B cell (primary cell): Measurements from ENCODE around the gene IRF1. TPM values are rescaled to one million over a fixed set of nuclear protein-coding genes. Genes with fewer than 3 reads are reported as not detected.

Experiments
- ATAC-seq: fragments of 200-7000 bp; cut with Tn5 transposase; one replicate; pipeline ENCODE4 v1.10.0; 2021; ENCODE audit warnings: low read depth, mild to moderate bottlenecking, moderate number of reproducible peaks, moderate library complexity
- CTCF ChIA-PET: fragments of 350-600 bp; sonication (Branson Sonifier 250); formaldehyde crosslinking; loops from one replicate; lab custom pipeline; 2021; ENCODE audit warnings: antibody characterized with exemption, inconsistent platforms; lab: Charles Lee
- POLR2A ChIA-PET: fragments of 350-600 bp; sonication (Branson Sonifier 250); formaldehyde crosslinking; loops from one replicate; lab custom pipeline; 2021; ENCODE audit warnings: antibody characterized with exemption; lab: Charles Lee
- DNase-seq: peaks from one replicate; pipeline ENCODE4 v3.0.0; 2013
- H2AFZ ChIP-seq: 2 replicates; pipeline ENCODE4 v1.6.1; 2012; ENCODE audit warnings: mild to moderate bottlenecking, low read depth, low read length; ENCODE audit not compliant: insufficient read depth, poor library complexity, severe bottlenecking
- H3K27ac ChIP-seq, 2 donors: 1 replicate in 1 of 2; 2 replicates in 1 of 2; pipeline ENCODE4 v1.5.1; 2012 to 2013; ENCODE audit warnings: low read length in 2 of 2, mild to moderate bottlenecking in 2 of 2, moderate library complexity in 1 of 2
- H3K27me3 ChIP-seq, 4 experiments: fragments of 200-600 bp in 1 of 4; sonication (generic) in 1 of 4; replicated peaks in 1 of 4; 1 replicate in 2 of 4; 2 replicates in 2 of 4; pipeline versions ENCODE4 v1.6.1 to v1.7.0; 2013 to 2016; ENCODE audit warnings: low read length in 3 of 4, mild to moderate bottlenecking in 2 of 4, mixed read lengths in 1 of 4, moderate library complexity in 1 of 4; ENCODE audit not compliant: insufficient read depth in 4 of 4, control insufficient read depth in 3 of 4; ENCODE audit errors: control extremely low read depth in 1 of 4
- H3K36me3 ChIP-seq, 2 experiments: replicated peaks in 1 of 2; 1 replicate in 1 of 2; 2 replicates in 1 of 2; pipeline versions ENCODE4 v1.6.1 to v1.7.1; 2013; ENCODE audit warnings: low read length in 1 of 2; ENCODE audit not compliant: insufficient read depth in 2 of 2, control insufficient read depth in 1 of 2; ENCODE audit errors: control extremely low read depth in 1 of 2, extremely low read depth in 1 of 2
- H3K4me1 ChIP-seq, 2 donors: fragments of 200-600 bp in 1 of 2; sonication (generic) in 1 of 2; 1 replicate in 1 of 2; 2 replicates in 1 of 2; pipeline versions ENCODE4 v1.5.1 to v1.6.1; 2013 to 2017; ENCODE audit warnings: low read length in 2 of 2; ENCODE audit not compliant: control insufficient read depth in 2 of 2, insufficient read depth in 2 of 2
- H3K4me2 ChIP-seq: replicated peaks from 2 replicates; pipeline ENCODE3; 2012; ENCODE audit warnings: mild to moderate bottlenecking, low read depth, low read length; ENCODE audit not compliant: poor library complexity, severe bottlenecking
- H3K4me3 ChIP-seq, 5 experiments: fragments of 200-600 bp in 1 of 5; sonication (generic) in 1 of 5; 1 replicate in 3 of 5; 2 replicates in 2 of 5; pipeline versions ENCODE4 v1.5.1 to v1.7.0; 2011 to 2016; ENCODE audit warnings: low read length in 4 of 5, mild to moderate bottlenecking in 4 of 5, low read depth in 2 of 5, control low read depth in 1 of 5, moderate library complexity in 1 of 5; ENCODE audit not compliant: insufficient read depth in 1 of 5; ENCODE audit errors: control extremely low read depth in 1 of 5, extremely low read depth in 1 of 5
- H3K79me2 ChIP-seq: fragments of 200-600 bp; sonication (generic); one replicate; pipeline ENCODE4 v1.6.0; 2016; ENCODE audit warnings: low read length; ENCODE audit not compliant: control insufficient read depth, insufficient read depth
- H3K9ac ChIP-seq: fragments of 200-600 bp; sonication (generic); 2 replicates; pipeline ENCODE4 v1.6.1; 2017; ENCODE audit warnings: mild to moderate bottlenecking, low read length, moderate library complexity
- H3K9me3 ChIP-seq, 3 donors: one replicate each; pipeline versions ENCODE4 v1.6.1 to v1.7.1; 2013; ENCODE audit warnings: low read length in 2 of 3; ENCODE audit not compliant: control insufficient read depth in 2 of 3, insufficient read depth in 1 of 3; ENCODE audit errors: control extremely low read depth in 1 of 3
- H4K20me1 ChIP-seq: 2 replicates; pipeline ENCODE4 v1.6.0; 2012; ENCODE audit warnings: mild to moderate bottlenecking, low read length; ENCODE audit not compliant: insufficient read depth, control insufficient read depth, poor library complexity, severe bottlenecking
- H3K27ac Mint-ChIP-seq: one replicate; pipeline ENCODE4 v1.8.0; 2021; ENCODE audit warnings: mixed read lengths
- H3K27me3 Mint-ChIP-seq: one replicate; pipeline ENCODE4 v1.8.0; 2021; ENCODE audit warnings: mixed read lengths
- H3K4me1 Mint-ChIP-seq: one replicate; pipeline ENCODE4 v1.8.0; 2021; ENCODE audit warnings: mixed read lengths
- H3K4me3 Mint-ChIP-seq: one replicate; pipeline ENCODE4 v1.8.0; 2021; ENCODE audit warnings: mixed read lengths
- H3K9me3 Mint-ChIP-seq: one replicate; pipeline ENCODE4 v1.8.0; 2022; ENCODE audit warnings: mixed read lengths; ENCODE audit not compliant: insufficient read depth
- EZH2 ChIP-seq: IDR thresholded peaks from 2 replicates; pipeline ENCODE4 v1.6.1; 2012; ENCODE audit warnings: borderline replicate concordance, low read depth, mild to moderate bottlenecking, moderate library complexity, low read length; ENCODE audit not compliant: insufficient read depth, poor library complexity, severe bottlenecking
- WGBS: methylation state at CpG from one replicate; pipeline ENCODE4 v1.1.5; 2013; ENCODE audit warnings: missing lambda C conversion rate; ENCODE audit not compliant: insufficient coverage; 5-methylcytosine and 5-hydroxymethylcytosine counted together
- intact Hi-C: fragments of 100-400 bp; cut with micrococcal nuclease; formaldehyde crosslinking; loops from one replicate; pipeline ENCODE4 v1.10.0; 2022
- polyA plus RNA-seq: library from polyadenylated mRNA; depleted of rRNA; stranded (reverse); fragments of >200 nt; gene quantifications from 2 replicates; pipeline ENCODE4 v1.2.3, GENCODE V29; 2012
- total RNA-seq, 2 donors: library from RNA; stranded (reverse); fragments of 120-200 nt in 1 of 2; gene quantifications; 1 replicate in 1 of 2; 2 replicates in 1 of 2; pipeline versions ENCODE4 v1.2.3 to v1.2.4, GENCODE V29; 2013 to 2022
- TF ChIP-seq, protein P1 (sequence below): fragments of 200-600 bp; IDR thresholded peaks from one replicate; pipeline ENCODE4 v1.8.0; 2022; ENCODE audit warnings: antibody characterized with exemption, mild to moderate bottlenecking

IRF1 gene
- total and polyA plus RNA-seq, 2 donors (not counting 1 experiment from before 2014, with no cell fraction given): 173 to 306 TPM

DNA sequence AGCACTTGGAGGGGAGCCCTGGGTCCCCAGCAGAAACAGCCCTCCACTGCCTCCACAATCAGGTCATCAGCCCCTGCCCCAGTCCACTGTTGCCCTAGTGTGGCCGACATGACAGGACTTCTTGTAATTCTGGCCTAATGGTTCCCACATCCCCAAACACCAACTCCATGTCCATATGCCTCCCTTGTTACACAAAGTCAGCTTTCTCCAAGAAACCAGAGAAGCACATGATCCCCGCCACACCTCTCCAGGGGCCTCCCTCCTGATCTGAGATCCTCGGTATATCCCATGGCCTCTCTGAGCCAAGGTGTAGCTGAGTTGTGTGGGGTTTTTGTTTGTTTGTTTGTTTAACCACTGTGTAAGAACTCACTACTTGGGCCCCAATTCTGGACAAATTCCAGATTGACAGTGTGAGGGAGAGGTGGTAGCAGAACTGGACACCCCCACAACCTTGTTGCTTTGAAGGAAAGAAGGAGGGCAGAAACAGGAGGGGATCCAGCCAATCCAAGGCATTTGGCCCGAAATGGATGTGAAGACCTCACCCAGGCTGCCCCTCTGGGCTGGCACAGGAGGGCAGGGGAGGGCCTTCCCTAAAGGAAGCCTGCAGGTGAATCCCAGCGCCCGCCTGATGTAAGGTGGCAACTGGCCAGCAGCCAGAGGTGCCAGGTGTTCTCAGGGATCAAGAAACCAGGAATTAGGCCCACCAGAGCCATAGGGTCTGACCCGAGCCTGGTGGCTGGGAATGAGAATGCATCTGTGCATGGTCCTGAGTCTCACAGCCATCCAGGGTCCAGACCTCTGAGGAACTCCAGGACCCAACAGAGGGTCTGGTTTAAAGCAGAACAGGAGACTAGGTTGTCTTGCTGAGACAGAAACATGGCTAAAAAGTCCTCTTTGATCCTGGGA, 13.4 kb downstream of the IRF1 start:
- no peak overlapping the region for H2AFZ ChIP-seq
- peak; percentile 43 for DNase-seq
- peak; percentile 2 for ATAC-seq
- TF ChIP-seq, protein P1, sequence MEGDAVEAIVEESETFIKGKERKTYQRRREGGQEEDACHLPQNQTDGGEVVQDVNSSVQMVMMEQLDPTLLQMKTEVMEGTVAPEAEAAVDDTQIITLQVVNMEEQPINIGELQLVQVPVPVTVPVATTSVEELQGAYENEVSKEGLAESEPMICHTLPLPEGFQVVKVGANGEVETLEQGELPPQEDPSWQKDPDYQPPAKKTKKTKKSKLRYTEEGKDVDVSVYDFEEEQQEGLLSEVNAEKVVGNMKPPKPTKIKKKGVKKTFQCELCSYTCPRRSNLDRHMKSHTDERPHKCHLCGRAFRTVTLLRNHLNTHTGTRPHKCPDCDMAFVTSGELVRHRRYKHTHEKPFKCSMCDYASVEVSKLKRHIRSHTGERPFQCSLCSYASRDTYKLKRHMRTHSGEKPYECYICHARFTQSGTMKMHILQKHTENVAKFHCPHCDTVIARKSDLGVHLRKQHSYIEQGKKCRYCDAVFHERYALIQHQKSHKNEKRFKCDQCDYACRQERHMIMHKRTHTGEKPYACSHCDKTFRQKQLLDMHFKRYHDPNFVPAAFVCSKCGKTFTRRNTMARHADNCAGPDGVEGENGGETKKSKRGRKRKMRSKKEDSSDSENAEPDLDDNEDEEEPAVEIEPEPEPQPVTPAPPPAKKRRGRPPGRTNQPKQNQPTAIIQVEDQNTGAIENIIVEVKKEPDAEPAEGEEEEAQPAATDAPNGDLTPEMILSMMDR: no peak
- TF ChIP-seq EZH2: no peak
- no peaks in the 10 kb centered on the region for H3K27me3 ChIP-seq
- intact Hi-C loops: no loop called here
- no peaks in the 10 kb centered on the region for H3K9me3 ChIP-seq
- H3K27me3 Mint-ChIP-seq: no peaks in the 10 kb centered on the region
- no peak overlapping the region for H3K9ac ChIP-seq
- H3K9me3 Mint-ChIP-seq: no peaks in the 10 kb centered on the region
- H3K27ac Mint-ChIP-seq: peak overlapping the region; percentile 99
- H3K4me1 Mint-ChIP-seq: peaks cover 84% of the 10 kb centered on the region
- peaks cover 15% of the 10 kb centered on the region for H4K20me1 ChIP-seq
- ChIA-PET CTCF (interaction anchor here (0.8 to 9.4 kb wide), 13 partner anchors 9 to 90 kb away, joined by 3 to 60 read pairs (median 22); partner anchors contain the start of gene IRF1), POLR2A (interaction anchor here (0.7 to 7.0 kb wide), 10 partner anchors 11 to 828 kb away, joined by 4 to 101 read pairs (median 22); partner anchors contain the start of gene IRF1)
- H3K79me2 ChIP-seq: no peaks in the 10 kb centered on the region
- no peak overlapping the region for H3K4me3 ChIP-seq
- H3K4me3 Mint-ChIP-seq: peak overlapping the region; percentile 18
- H3K27ac ChIP-seq: peak overlapping the region; percentile 41 to 56
- peaks cover 0 to 9% of the 10 kb centered on the region in 2 experiments for H3K36me3 ChIP-seq
- peaks cover 43 to 75% of the 10 kb centered on the region in 2 donors for H3K4me1 ChIP-seq
- peak overlapping the region; percentile 43 for H3K4me2 ChIP-seq
- 97% methylated on average over 5 of the region's 7 CpGs for WGBS
